ENCODE measurements around the gene MTMR3.

DNA sequence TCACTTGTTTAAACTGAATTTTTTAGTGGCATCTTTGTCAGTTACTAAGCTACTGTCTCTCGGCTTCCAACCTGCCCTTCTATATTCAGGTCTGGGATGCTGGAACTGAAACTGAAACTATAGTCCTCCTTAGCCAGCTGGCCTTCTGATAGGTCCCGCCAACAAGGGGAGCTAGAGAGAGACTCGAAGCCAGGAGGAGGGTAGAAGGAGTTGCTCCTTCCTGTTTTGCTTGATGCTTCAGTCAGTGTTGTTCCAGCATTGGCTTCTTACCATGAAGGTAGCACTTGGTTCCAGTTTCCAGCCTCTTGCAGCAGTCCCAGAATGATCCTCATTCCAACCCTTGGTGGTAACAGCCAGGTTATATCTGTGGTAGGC, 164.4 kb downstream of the MTMR3 start:
- TF ChIP-seq RAD21 (IDR thresholded peaks at IDR 0.05), result no peak
- TF ChIP-seq, protein P1, sequence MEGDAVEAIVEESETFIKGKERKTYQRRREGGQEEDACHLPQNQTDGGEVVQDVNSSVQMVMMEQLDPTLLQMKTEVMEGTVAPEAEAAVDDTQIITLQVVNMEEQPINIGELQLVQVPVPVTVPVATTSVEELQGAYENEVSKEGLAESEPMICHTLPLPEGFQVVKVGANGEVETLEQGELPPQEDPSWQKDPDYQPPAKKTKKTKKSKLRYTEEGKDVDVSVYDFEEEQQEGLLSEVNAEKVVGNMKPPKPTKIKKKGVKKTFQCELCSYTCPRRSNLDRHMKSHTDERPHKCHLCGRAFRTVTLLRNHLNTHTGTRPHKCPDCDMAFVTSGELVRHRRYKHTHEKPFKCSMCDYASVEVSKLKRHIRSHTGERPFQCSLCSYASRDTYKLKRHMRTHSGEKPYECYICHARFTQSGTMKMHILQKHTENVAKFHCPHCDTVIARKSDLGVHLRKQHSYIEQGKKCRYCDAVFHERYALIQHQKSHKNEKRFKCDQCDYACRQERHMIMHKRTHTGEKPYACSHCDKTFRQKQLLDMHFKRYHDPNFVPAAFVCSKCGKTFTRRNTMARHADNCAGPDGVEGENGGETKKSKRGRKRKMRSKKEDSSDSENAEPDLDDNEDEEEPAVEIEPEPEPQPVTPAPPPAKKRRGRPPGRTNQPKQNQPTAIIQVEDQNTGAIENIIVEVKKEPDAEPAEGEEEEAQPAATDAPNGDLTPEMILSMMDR (IDR thresholded peaks at IDR 0.05; ENCODE audit: low read depth, low read length, missing input control), result no peak
- no peak for TF ChIP-seq TAF1 (conservative IDR thresholded peaks at IDR 0.05)
- TF ChIP-seq, protein P2, sequence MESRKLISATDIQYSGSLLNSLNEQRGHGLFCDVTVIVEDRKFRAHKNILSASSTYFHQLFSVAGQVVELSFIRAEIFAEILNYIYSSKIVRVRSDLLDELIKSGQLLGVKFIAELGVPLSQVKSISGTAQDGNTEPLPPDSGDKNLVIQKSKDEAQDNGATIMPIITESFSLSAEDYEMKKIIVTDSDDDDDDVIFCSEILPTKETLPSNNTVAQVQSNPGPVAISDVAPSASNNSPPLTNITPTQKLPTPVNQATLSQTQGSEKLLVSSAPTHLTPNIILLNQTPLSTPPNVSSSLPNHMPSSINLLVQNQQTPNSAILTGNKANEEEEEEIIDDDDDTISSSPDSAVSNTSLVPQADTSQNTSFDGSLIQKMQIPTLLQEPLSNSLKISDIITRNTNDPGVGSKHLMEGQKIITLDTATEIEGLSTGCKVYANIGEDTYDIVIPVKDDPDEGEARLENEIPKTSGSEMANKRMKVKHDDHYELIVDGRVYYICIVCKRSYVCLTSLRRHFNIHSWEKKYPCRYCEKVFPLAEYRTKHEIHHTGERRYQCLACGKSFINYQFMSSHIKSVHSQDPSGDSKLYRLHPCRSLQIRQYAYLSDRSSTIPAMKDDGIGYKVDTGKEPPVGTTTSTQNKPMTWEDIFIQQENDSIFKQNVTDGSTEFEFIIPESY (IDR thresholded peaks at IDR 0.05), result no peak
- no peak for TF ChIP-seq SP1 (IDR thresholded peaks at IDR 0.05)
- TF ChIP-seq YY1 (IDR thresholded peaks at IDR 0.05), result no peak
- no peak for TF ChIP-seq JUND (IDR thresholded peaks at IDR 0.05)
- TF ChIP-seq, protein P3, sequence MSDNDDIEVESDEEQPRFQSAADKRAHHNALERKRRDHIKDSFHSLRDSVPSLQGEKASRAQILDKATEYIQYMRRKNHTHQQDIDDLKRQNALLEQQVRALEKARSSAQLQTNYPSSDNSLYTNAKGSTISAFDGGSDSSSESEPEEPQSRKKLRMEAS (IDR thresholded peaks at IDR 0.05), result no peak
- TF ChIP-seq HNF4G (IDR thresholded peaks at IDR 0.05), result no peak
- TF ChIP-seq, protein P4, sequence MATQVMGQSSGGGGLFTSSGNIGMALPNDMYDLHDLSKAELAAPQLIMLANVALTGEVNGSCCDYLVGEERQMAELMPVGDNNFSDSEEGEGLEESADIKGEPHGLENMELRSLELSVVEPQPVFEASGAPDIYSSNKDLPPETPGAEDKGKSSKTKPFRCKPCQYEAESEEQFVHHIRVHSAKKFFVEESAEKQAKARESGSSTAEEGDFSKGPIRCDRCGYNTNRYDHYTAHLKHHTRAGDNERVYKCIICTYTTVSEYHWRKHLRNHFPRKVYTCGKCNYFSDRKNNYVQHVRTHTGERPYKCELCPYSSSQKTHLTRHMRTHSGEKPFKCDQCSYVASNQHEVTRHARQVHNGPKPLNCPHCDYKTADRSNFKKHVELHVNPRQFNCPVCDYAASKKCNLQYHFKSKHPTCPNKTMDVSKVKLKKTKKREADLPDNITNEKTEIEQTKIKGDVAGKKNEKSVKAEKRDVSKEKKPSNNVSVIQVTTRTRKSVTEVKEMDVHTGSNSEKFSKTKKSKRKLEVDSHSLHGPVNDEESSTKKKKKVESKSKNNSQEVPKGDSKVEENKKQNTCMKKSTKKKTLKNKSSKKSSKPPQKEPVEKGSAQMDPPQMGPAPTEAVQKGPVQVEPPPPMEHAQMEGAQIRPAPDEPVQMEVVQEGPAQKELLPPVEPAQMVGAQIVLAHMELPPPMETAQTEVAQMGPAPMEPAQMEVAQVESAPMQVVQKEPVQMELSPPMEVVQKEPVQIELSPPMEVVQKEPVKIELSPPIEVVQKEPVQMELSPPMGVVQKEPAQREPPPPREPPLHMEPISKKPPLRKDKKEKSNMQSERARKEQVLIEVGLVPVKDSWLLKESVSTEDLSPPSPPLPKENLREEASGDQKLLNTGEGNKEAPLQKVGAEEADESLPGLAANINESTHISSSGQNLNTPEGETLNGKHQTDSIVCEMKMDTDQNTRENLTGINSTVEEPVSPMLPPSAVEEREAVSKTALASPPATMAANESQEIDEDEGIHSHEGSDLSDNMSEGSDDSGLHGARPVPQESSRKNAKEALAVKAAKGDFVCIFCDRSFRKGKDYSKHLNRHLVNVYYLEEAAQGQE (IDR thresholded peaks at IDR 0.05), result no peak
- TF ChIP-seq, protein P5, sequence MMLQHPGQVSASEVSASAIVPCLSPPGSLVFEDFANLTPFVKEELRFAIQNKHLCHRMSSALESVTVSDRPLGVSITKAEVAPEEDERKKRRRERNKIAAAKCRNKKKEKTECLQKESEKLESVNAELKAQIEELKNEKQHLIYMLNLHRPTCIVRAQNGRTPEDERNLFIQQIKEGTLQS (IDR thresholded peaks at IDR 0.05), result no peak
- no peak for TF ChIP-seq HNF4A (conservative IDR thresholded peaks at IDR 0.05)
